ENCODE data around the gene SEMA4B. TPM values are rescaled to one million over a fixed set of nuclear protein-coding genes. Genes with fewer than 3 reads are reported as not detected.

The SEMA4B gene
- polyA plus RNA-seq, 1 donor (not counting 4 experiments of a cell fraction or from before 2014, with no cell fraction given): 58.7 TPM

- Histone ChIP-seq H4K20me1 (ENCODE audit: control insufficient read depth, extremely low read depth, insufficient read depth, low read length) (no peaks in the 10 kb centered on the region), H3K9me3 (ENCODE audit: control insufficient read depth, low read depth, low read length) (no peaks in the 10 kb centered on the region), H3K36me3 (ENCODE audit: control insufficient read depth in 2 of 2, extremely low read depth in 1 of 2, insufficient read depth in 2 of 2, low read length in 2 of 2) (no peaks in the 10 kb centered on the region), H3K27ac (ENCODE audit: control insufficient read depth, insufficient read depth, low read length) (no peak within 1 kb of the TSS), H3K9ac (ENCODE audit: control insufficient read depth, extremely low read depth, insufficient read depth, low read length) (peak within 1 kb of the TSS; percentile 71), H3K4me2 (ENCODE audit: control insufficient read depth, extremely low read depth, insufficient read depth, low read depth, low read length) (peak within 1 kb of the TSS; percentile 89), H3K4me3 (ENCODE audit: control insufficient read depth in 2 of 3, extremely low read depth in 1 of 3, insufficient read depth in 2 of 3, low read depth in 1 of 3, low read length in 3 of 3) (peak within 1 kb of the TSS; percentile 48 to 68 (median 65)), H3K4me1 (ENCODE audit: control insufficient read depth, extremely low read depth, insufficient read depth, low read length) (no peaks in the 10 kb centered on the region), H3K79me2 (ENCODE audit: control insufficient read depth, insufficient read depth, low read length) (no peaks in the 10 kb centered on the region), H3K9me1 (ENCODE audit: control insufficient read depth, extremely low read depth, insufficient read depth, low read length) (no peaks in the 10 kb centered on the region), H2AFZ (ENCODE audit: control insufficient read depth, low read length) (peak within 1 kb of the TSS; percentile 90), H3K27me3 (ENCODE audit: control insufficient read depth, extremely low read depth, insufficient read depth, low read length) (no peaks in the 10 kb centered on the region)
- no peak for FAIRE-seq
- no peak for DNase-seq (ENCODE audit: low read depth, low spot score)
- TF ChIP-seq, protein P1, sequence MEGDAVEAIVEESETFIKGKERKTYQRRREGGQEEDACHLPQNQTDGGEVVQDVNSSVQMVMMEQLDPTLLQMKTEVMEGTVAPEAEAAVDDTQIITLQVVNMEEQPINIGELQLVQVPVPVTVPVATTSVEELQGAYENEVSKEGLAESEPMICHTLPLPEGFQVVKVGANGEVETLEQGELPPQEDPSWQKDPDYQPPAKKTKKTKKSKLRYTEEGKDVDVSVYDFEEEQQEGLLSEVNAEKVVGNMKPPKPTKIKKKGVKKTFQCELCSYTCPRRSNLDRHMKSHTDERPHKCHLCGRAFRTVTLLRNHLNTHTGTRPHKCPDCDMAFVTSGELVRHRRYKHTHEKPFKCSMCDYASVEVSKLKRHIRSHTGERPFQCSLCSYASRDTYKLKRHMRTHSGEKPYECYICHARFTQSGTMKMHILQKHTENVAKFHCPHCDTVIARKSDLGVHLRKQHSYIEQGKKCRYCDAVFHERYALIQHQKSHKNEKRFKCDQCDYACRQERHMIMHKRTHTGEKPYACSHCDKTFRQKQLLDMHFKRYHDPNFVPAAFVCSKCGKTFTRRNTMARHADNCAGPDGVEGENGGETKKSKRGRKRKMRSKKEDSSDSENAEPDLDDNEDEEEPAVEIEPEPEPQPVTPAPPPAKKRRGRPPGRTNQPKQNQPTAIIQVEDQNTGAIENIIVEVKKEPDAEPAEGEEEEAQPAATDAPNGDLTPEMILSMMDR (optimal IDR thresholded peaks at IDR 0.05 in 1 of 3, IDR thresholded peaks at IDR 0.05 in 1 of 3, conservative IDR thresholded peaks at IDR 0.05 in 1 of 3; ENCODE audit: extremely low read depth in 1 of 3, insufficient read depth in 2 of 3, low read length in 3 of 3): no peak
- no peak for TF ChIP-seq EZH2 (IDR thresholded peaks at IDR 0.05; ENCODE audit: low read length)
- dilution Hi-C loops (cut with MboI; ENCODE audit: extremely low pct_ligation_motif_present, low sequenced_read_pairs): no loop called here
Observed at GRCh38 chr15:90249203-90249863, 48.2 kb downstream of the SEMA4B start, which contains the start of gene TTLL13. Gene TTLL13 (plus strand): TSS chr15:90249556. CDS start chr15:90250631, 1,075 bp downstream.

GRCh38 chr15:90257776-90258175 is 56.6 kb downstream of the SEMA4B start:
- Histone ChIP-seq H3K4me3 (ENCODE audit: control insufficient read depth in 2 of 3, extremely low read depth in 1 of 3, insufficient read depth in 2 of 3, low read depth in 1 of 3, low read length in 3 of 3) (no peak overlapping the region), H3K9me3 (ENCODE audit: control insufficient read depth, low read depth, low read length) (no peaks in the 10 kb centered on the region), H3K36me3 (ENCODE audit: control insufficient read depth in 2 of 2, extremely low read depth in 1 of 2, insufficient read depth in 2 of 2, low read length in 2 of 2) (no peaks in the 10 kb centered on the region), H3K9me1 (ENCODE audit: control insufficient read depth, extremely low read depth, insufficient read depth, low read length) (no peaks in the 10 kb centered on the region), H2AFZ (ENCODE audit: control insufficient read depth, low read length) (no peak overlapping the region), H3K27ac (ENCODE audit: control insufficient read depth, insufficient read depth, low read length) (no peak overlapping the region), H4K20me1 (ENCODE audit: control insufficient read depth, extremely low read depth, insufficient read depth, low read length) (no peaks in the 10 kb centered on the region), H3K9ac (ENCODE audit: control insufficient read depth, extremely low read depth, insufficient read depth, low read length) (no peak overlapping the region), H3K27me3 (ENCODE audit: control insufficient read depth, extremely low read depth, insufficient read depth, low read length) (peaks cover 3% of the 10 kb centered on the region), H3K79me2 (ENCODE audit: control insufficient read depth, insufficient read depth, low read length) (no peaks in the 10 kb centered on the region), H3K4me2 (ENCODE audit: control insufficient read depth, extremely low read depth, insufficient read depth, low read depth, low read length) (no peak overlapping the region), H3K4me1 (ENCODE audit: control insufficient read depth, extremely low read depth, insufficient read depth, low read length) (peaks cover 14% of the 10 kb centered on the region)
- DNase-seq (ENCODE audit: low read depth, low spot score) (no peak), FAIRE-seq (no peak)
- TF ChIP-seq, protein P1 (optimal IDR thresholded peaks at IDR 0.05 in 1 of 3, IDR thresholded peaks at IDR 0.05 in 1 of 3, conservative IDR thresholded peaks at IDR 0.05 in 1 of 3; ENCODE audit: extremely low read depth in 1 of 3, insufficient read depth in 2 of 3, low read length in 3 of 3): no peak
- TF ChIP-seq EZH2 (IDR thresholded peaks at IDR 0.05; ENCODE audit: low read length): no peak
- dilution Hi-C loops (cut with MboI; ENCODE audit: extremely low pct_ligation_motif_present, low sequenced_read_pairs): no loop called here

Measured in keratinocyte (primary cell).